CD4-positive, alpha-beta T cell treated with Interleukin-2 at 100 ng/mL for 4 hours (primary cell): Measurements from ENCODE around the gene STXBP3.
"Not testable (repeated sequence)": the region's sequence is repeated elsewhere in the genome, so short reads cannot be mapped to it uniquely, and the experiment has no call there.

Source experiments
- DNase-seq: peaks from one replicate; pipeline ENCODE4 v3.0.0-alpha.2; 2020; ENCODE audit warnings: low spot score

STXBP3 gene

GRCh38 chr1:108746382-108747170, at the start of gene STXBP3:
STXBP3 (plus strand) TSS chr1:108746674; CDS start chr1:108746738, 64 bp downstream.
- DNase-seq: peak; percentile 99

- DNase-seq: no peak
These were observed 46.8 kb upstream of the STXBP3 start for GRCh38 chr1:108699375-108700332.

- DNase-seq: no peak
These were observed 45.2 kb upstream of the STXBP3 start for GRCh38 chr1:108701176-108701849.

GRCh38 chr1:108702109-108702508, 44.4 kb upstream of the STXBP3 start:
- not testable (repeated sequence) for DNase-seq

- DNase-seq: peak; percentile 58
These were observed 42.5 kb upstream of the STXBP3 start for GRCh38 chr1:108703939-108704338.

- peak; percentile 20 for DNase-seq
These were observed 42.0 kb upstream of the STXBP3 start for GRCh38 chr1:108704496-108704895.

GRCh38 chr1:108706643-108707042, 39.8 kb upstream of the STXBP3 start:
- no peak for DNase-seq

- DNase-seq: peak; percentile 84
These were observed 37.5 kb upstream of the STXBP3 start for GRCh38 chr1:108708691-108709660.

GRCh38 chr1:108712606-108713150, 33.8 kb upstream of the STXBP3 start, which contains the start of gene FNDC7:
FNDC7 (plus strand) TSS chr1:108712908; CDS start chr1:108712934, 26 bp downstream.
- DNase-seq: no peak

- DNase-seq: no peak
These were observed 30.5 kb upstream of the STXBP3 start for GRCh38 chr1:108715932-108716331.

- no peak for DNase-seq
These were observed 29.8 kb upstream of the STXBP3 start for GRCh38 chr1:108716437-108717230.

GRCh38 chr1:108717774-108718316, 28.6 kb upstream of the STXBP3 start:
- no peak for DNase-seq

- DNase-seq: no peak
These were observed 27.4 kb upstream of the STXBP3 start for GRCh38 chr1:108718927-108719655.

- DNase-seq: no peak
These were observed 26.6 kb upstream of the STXBP3 start for GRCh38 chr1:108719656-108720435.

GRCh38 chr1:108722292-108722691, 24.2 kb upstream of the STXBP3 start:
- no peak for DNase-seq

GRCh38 chr1:108725906-108726305, 20.6 kb upstream of the STXBP3 start:
- no peak for DNase-seq

- no peak for DNase-seq
These were observed 18.0 kb upstream of the STXBP3 start for GRCh38 chr1:108728327-108728923.

GRCh38 chr1:108729481-108729880, 17.0 kb upstream of the STXBP3 start:
- DNase-seq: no peak
